NCI-H2029 (cell line): Measurements from ENCODE around the gene PAQR3.
"Not testable (repeated sequence)": the region's sequence is repeated elsewhere in the genome, so short reads cannot be mapped to it uniquely, and the experiment has no call there.

Experiments used
- DNase-seq: peaks from one replicate; lab custom pipeline; 2025; lab: John Stamatoyannopoulos, UW

Gene PAQR3

GRCh38 chr4:78928835-78929234 is 10.4 kb downstream of the PAQR3 start:
- no peak for DNase-seq

GRCh38 chr4:78926826-78927225 is 12.4 kb downstream of the PAQR3 start:
- no peak for DNase-seq

GRCh38 chr4:78923464-78924312 is 15.6 kb downstream of the PAQR3 start:
- no peak for DNase-seq

- no peak for DNase-seq
These were observed 17.0 kb downstream of the PAQR3 start for GRCh38 chr4:78922207-78922606.

- DNase-seq: no peak
These were observed 28.6 kb downstream of the PAQR3 start for GRCh38 chr4:78910612-78911011.

GRCh38 chr4:78908974-78909373 is 30.3 kb downstream of the PAQR3 start:
- DNase-seq: not testable (repeated sequence)

DNA sequence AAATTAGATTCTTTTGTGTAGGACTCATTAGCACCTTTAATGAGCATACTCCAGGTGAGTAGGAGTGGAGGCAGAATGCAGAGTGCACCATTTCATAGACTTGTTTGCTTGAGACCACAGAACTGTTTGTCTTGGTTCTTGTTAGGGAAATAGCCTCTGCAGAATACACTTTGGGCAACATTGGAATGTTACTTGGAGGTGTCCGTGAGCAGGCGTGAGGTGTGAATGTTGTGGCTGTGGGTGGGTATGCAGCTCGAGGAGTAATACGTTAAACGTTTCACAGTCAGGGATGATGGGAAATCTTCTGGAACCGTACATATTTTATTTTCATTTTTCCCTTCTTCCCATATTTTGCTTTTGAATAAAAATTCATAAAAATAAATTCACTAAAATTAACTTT is 31.6 kb downstream of the PAQR3 start:
- DNase-seq: no peak

DNA sequence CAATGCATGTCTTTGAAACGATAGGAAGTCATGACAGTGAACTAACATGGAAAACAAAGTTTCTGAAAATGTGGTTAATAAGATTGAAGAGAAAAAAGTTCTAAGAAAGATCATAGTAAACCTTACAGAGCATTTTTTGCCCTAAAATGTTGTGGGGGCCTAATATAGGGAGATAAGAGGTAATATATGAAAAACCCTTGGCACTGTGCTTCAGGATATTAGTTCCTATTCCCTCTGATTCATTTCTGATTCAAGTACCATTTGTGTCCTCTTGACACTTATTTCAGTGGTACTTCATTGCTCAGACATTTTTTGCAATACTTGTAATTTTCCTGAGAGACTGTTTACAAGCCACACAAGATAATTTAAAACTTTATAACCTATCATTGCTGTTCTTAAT is 35.1 kb downstream of the PAQR3 start:
- DNase-seq: no peak

DNA sequence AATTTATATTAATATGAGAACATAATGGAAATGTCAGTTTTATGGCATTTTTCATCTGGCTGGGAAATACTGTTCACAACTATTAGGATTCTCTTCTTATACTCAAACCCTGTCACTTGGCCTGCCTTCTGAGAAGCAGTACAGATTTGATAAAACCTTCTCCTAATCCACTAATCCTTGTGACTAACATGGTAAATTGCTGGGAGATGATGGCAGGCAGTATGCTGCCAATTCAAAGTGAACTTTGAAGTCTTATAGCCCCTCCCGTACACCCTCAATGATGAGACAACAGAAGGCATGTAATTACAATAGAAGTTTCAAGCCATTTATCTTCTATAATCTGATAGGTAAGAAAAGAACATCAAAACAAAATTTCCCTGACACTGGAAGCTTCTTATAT is 36.9 kb downstream of the PAQR3 start:
- DNase-seq: no peak

GRCh38 chr4:78901882-78902281 is 37.4 kb downstream of the PAQR3 start:
- DNase-seq: no peak

DNA sequence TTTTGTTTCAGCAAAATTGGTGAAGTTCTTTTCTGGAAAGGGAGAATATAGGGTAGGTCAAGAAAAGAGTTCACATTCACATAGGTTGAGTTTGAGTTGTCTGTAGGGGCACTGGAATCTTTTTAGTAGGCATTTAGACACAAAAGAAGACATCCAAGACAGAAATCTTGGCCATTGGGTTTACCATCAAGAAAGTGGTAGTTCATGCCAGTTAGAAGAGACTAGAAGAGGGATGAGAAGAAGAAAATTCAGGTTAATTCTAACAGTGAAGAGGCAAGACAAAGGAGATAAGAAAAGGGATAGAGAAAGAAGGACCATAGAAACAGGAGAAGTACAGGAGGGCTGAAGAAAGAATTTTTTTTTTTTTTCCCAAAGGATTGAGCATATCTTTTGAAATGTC is 39.9 kb downstream of the PAQR3 start:
- DNase-seq: no peak

GRCh38 chr4:78889955-78890354 is 49.3 kb downstream of the PAQR3 start:
- DNase-seq: no peak

DNA sequence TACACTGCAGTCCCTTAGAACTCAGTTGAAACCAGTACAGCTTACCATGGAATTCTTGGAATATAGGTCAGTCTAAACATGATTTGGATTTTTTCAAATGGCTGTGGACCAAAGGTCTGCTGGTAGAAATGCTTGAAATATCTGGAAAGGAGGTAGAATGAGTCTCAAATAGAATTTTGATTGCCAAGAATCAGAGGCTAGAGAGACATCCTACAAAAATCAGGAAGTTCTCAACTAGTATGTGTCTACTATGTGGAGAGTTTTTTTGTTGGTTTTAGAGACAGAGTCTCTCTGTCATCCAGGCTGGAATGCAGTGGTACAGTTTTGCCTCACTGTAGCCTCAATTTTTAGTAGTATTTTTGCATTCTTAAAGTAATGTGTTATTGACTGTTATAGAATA is 53.6 kb downstream of the PAQR3 start:
- DNase-seq: no peak

- DNase-seq: no peak
These were observed 58.3 kb downstream of the PAQR3 start for GRCh38 chr4:78880874-78881492.

DNA sequence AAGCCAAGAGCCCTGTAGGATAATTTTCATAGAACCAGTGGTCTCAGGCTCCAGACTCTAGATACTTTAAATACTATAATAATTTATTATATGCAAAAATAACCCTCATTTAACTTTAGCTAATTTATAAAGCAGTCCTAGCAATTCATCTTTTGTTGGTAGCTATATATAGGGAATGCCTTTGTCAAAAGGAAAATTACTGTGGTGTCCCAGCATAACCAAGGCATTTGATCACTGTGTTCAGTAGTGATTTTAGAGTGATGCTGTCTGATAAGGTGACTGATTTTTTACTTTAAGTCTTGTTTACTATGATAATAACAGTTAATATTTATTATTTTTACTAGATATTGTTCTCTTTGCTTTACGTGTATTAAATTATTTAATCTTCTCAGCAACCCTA is 61.2 kb downstream of the PAQR3 start:
- DNase-seq: no peak

GRCh38 chr4:78876568-78877320 is 62.5 kb downstream of the PAQR3 start:
- DNase-seq: no peak

GRCh38 chr4:78870056-78870455 is 69.2 kb downstream of the PAQR3 start:
- no peak for DNase-seq

DNA sequence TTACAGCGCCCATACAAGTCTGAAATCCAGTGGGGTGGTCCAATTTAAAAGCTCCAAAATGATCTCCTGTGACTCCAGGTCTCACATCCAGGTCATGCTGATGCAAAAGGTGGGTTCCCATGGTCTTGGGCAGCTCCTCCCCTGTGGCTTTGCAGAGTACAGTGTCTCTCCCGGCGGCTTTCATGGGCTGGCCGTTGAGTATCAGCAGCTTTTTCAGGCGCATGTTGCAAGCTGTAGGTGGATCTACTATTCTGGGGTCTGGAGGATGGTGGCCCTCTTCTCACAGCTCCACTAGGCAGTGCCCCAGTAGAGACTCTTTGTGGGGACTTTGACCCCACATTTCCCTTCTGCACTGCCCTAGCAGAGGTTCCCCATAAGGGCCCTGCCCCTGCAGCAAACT is 70.5 kb downstream of the PAQR3 start:
- DNase-seq: not testable (repeated sequence)

GRCh38 chr4:78865451-78865850 is 73.8 kb downstream of the PAQR3 start:
- DNase-seq: no peak

DNA sequence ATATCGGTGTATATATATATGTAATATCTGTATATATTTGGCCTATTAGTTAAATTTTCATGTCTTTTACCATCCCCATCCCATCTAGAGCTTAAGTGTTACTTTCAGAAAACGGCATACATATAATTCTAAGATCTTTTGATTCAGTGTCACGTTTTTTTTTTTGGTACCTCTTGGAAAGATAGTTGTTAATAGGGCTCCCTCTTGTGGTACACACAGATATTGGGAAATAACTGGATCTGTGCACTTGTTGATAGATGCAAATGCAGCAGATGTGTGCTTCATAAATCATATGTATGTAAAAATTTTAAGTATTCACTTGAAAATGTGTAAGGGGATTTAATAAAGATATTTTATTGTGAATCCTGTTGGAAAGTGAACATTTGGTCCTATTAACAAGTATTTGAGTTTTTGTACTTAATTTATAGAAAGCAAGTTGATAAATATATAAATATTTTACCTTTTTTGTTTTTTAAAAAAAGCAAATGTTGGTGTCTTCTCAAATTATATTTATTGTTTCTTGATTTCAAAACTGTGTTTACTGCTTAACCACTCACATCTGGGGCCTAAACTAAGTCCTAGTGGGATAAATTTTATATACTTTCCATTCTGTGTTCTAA is 74.7 kb downstream of the PAQR3 start:
- DNase-seq: peak; percentile 54

GRCh38 chr4:78863991-78864390 is 75.2 kb downstream of the PAQR3 start:
- no peak for DNase-seq

DNA sequence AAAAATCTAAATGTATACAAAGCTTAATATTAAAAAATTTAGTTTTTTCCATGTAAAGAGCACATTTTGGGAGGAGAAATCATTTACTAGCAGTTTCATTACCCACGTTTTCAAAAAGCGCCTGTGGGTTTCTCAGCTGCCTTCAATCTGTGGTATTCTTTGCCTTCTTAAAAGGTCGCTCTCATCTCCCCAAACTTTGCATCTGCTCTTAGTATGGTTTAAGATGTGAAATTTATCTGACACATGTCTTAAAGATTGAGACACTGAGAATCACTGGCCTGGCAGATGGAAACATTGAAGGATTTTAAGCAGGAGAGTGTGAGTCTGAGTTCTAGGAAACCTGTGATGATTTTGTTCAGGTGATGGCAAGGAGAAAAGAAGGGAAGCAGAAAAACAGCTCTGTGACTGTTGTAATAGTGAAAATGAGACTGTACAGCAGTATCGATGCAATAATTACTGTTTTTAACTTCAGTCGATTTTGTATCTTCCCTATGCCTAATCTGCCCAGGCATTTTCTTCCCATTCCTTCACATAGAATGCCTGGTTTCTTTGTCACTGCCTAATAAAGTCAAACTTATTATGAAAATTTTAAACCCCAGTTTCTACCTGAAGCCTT is 75.9 kb downstream of the PAQR3 start:
- no peak for DNase-seq
